HCT116 (cell line): Measurements from ENCODE around the gene ESR2. TPM values are rescaled to one million over a fixed set of nuclear protein-coding genes. Genes with fewer than 3 reads are reported as not detected.

Source experiments
- ATAC-seq: fragments of 200-7000 bp; cut with Tn5 transposase; 2 replicates; pipeline ENCODE4 v1.9.1; 2020; ENCODE audit warnings: mild to moderate bottlenecking, moderate library complexity
- BruUV-seq: library from RNA; stranded (reverse); fragments of 400-500 nt; replicated peaks from 2 replicates; lab custom pipeline; 2021; lab: Mats Ljungman, UMichigan
- CTCF ChIA-PET: fragments of 300-600 bp; sonication (Branson Sonifier 250); formaldehyde crosslinking; loops from one replicate; lab custom pipeline; 2021; ENCODE audit warnings: antibody characterized with exemption; lab: Charles Lee
- POLR2A ChIA-PET: fragments of 300-600, 350-600 bp; sonication (Branson Sonifier 250); formaldehyde crosslinking; loops from one replicate; lab custom pipeline; 2021; ENCODE audit warnings: antibody characterized with exemption; lab: Charles Lee
- RAD21 ChIA-PET, 2 experiments: fragments of 300-600 bp; sonication (Branson Sonifier 250); formaldehyde crosslinking; loops; one replicate each; lab custom pipeline; 2023; ENCODE audit warnings: low total read pairs in 2 of 2; ENCODE audit not compliant: uncharacterized antibody in 2 of 2, unreplicated experiment in 2 of 2, low non-redundant PET in 1 of 2; lab: Charles Lee
- DNase-seq: peaks from one replicate; pipeline ENCODE4 v3.0.0-alpha.2; 2010; ENCODE audit warnings: low read depth, low spot score
- H2AFZ ChIP-seq: fragments of 200-600 bp; shearing (Covaris generic), sonication (generic); 2 replicates; pipeline ENCODE4 v1.6.1; 2017; ENCODE audit warnings: low read depth, mixed run types, mixed read lengths, antibody characterized with exemption, low read length; ENCODE audit not compliant: poor library complexity, severe bottlenecking
- H3K27ac ChIP-seq: 2 replicates; pipeline ENCODE4 v1.5.1; 2012; ENCODE audit warnings: low read depth, low read length
- H3K27me3 ChIP-seq: fragments of 200-600 bp; sonication (generic); 2 replicates; pipeline ENCODE4 v1.6.1; 2016; ENCODE audit warnings: mixed run types, low read length, mixed read lengths; ENCODE audit not compliant: insufficient read depth
- H3K36me3 ChIP-seq, 2 experiments: fragments of 200-500 bp in 1 of 2; fragments of 200-600 bp in 1 of 2; sonication (Bioruptor generic) in 1 of 2; sonication (generic) in 1 of 2; 2 replicates each; pipeline versions ENCODE4 v1.5.1 to v1.6.1; 2014 to 2016; ENCODE audit warnings: low read length in 2 of 2, inconsistent platforms in 1 of 2, mixed read lengths in 1 of 2, mixed run types in 1 of 2; ENCODE audit not compliant: insufficient read depth in 2 of 2, control insufficient read depth in 1 of 2
- H3K4me1 ChIP-seq, 2 experiments: fragments of 200-600 bp in 1 of 2; sonication (generic) in 1 of 2; 2 replicates each; pipeline versions ENCODE4 v1.5.1 to v1.6.1; 2012 to 2017; ENCODE audit warnings: low read length in 2 of 2, inconsistent platforms in 1 of 2, mild to moderate bottlenecking in 1 of 2, mixed read lengths in 1 of 2, mixed run types in 1 of 2, moderate library complexity in 1 of 2; ENCODE audit not compliant: insufficient read depth in 2 of 2, control insufficient read depth in 1 of 2
- H3K4me2 ChIP-seq: fragments of 200-600 bp; sonication (generic); 2 replicates; pipeline ENCODE4 v1.6.1; 2017; ENCODE audit warnings: mixed run types, low read length, mixed read lengths
- H3K4me3 ChIP-seq, 2 experiments: fragments of 200-600 bp in 1 of 2; sonication (generic) in 1 of 2; replicated peaks in 1 of 2; 2 replicates each; pipeline ENCODE4 v1.5.1; 2011 to 2016; ENCODE audit warnings: low read length in 2 of 2, control low read depth in 1 of 2, low read depth in 1 of 2, mild to moderate bottlenecking in 1 of 2, mixed read lengths in 1 of 2, mixed run types in 1 of 2
- H3K79me2 ChIP-seq: fragments of 200-600 bp; sonication (generic); 2 replicates; pipeline ENCODE4 v1.6.1; 2017; ENCODE audit warnings: mild to moderate bottlenecking, mixed run types, low read length, moderate library complexity, mixed read lengths; ENCODE audit not compliant: insufficient read depth
- H3K9ac ChIP-seq: fragments of 200-600 bp; sonication (generic); 2 replicates; pipeline ENCODE4 v1.6.1; 2016; ENCODE audit warnings: low read length, mixed read lengths
- H3K9me2 ChIP-seq: fragments of 200-600 bp; sonication (generic), shearing (Covaris generic); 2 replicates; pipeline ENCODE4 v1.6.1; 2017; ENCODE audit warnings: mixed run types, mild to moderate bottlenecking, moderate library complexity; ENCODE audit not compliant: insufficient read depth
- H3K9me3 ChIP-seq, 2 experiments: fragments of 200-500 bp in 1 of 2; fragments of 200-600 bp in 1 of 2; sonication (Bioruptor generic) in 1 of 2; sonication (generic) in 1 of 2; 2 replicates each; pipeline ENCODE4 v1.6.1; 2014 to 2017; ENCODE audit warnings: low read length in 2 of 2, mixed read lengths in 2 of 2, inconsistent platforms in 1 of 2, low read depth in 1 of 2, mild to moderate bottlenecking in 1 of 2, mixed run types in 1 of 2, moderate library complexity in 1 of 2; ENCODE audit not compliant: control insufficient read depth in 1 of 2, insufficient read depth in 1 of 2
- H4K20me1 ChIP-seq: fragments of 200-600 bp; sonication (generic), shearing (Covaris generic); 2 replicates; pipeline ENCODE4 v1.6.1; 2017; ENCODE audit warnings: mixed run types, mild to moderate bottlenecking, moderate library complexity; ENCODE audit not compliant: insufficient read depth
- ATF3 ChIP-seq: IDR thresholded peaks from 2 replicates; pipeline ENCODE4 v1.6.1; 2012
- CBX3 ChIP-seq: IDR thresholded peaks from 2 replicates; pipeline ENCODE4 v1.6.1; 2012; ENCODE audit warnings: low read depth
- CEBPB ChIP-seq: IDR thresholded peaks from 2 replicates; pipeline ENCODE4 v1.6.1; 2012; ENCODE audit warnings: low read depth
- EGR1 ChIP-seq: IDR thresholded peaks from 2 replicates; pipeline ENCODE4 v1.6.1; 2012; ENCODE audit warnings: low read depth
- ELF1 ChIP-seq: IDR thresholded peaks from 2 replicates; pipeline ENCODE4 v1.6.1; 2012; ENCODE audit warnings: low read depth, borderline replicate concordance
- POLR2A ChIP-seq: IDR thresholded peaks from 2 replicates; pipeline ENCODE4 v1.7.0; 2011; ENCODE audit warnings: borderline replicate concordance; ENCODE audit not compliant: insufficient read depth, insufficient read length; ENCODE audit errors: extremely low read depth
- SRF ChIP-seq: IDR thresholded peaks from 2 replicates; pipeline ENCODE4 v1.6.1; 2012; ENCODE audit warnings: low read depth
- TCF7L2 ChIP-seq: IDR thresholded peaks from 2 replicates; pipeline ENCODE4 v1.7.0; 2011; ENCODE audit warnings: borderline replicate concordance, inconsistent platforms; ENCODE audit not compliant: insufficient read depth, insufficient read length; ENCODE audit errors: extremely low read depth
- YY1 ChIP-seq: IDR thresholded peaks from 2 replicates; pipeline ENCODE4 v1.6.1; 2011; ENCODE audit warnings: low read length, low read depth, moderate library complexity, mild to moderate bottlenecking; ENCODE audit not compliant: insufficient replicate concordance; ENCODE audit errors: extremely low read depth
- ZNF274 ChIP-seq: fragments of 200-500 bp; sonication (Bioruptor generic); IDR thresholded peaks from 2 replicates; pipeline ENCODE4 v1.6.1; 2014; ENCODE audit warnings: mild to moderate bottlenecking, low read depth, low read length, inconsistent platforms
- intact Hi-C: fragments of 100-400 bp; cut with micrococcal nuclease; formaldehyde crosslinking; loops from 2 replicates; pipeline ENCODE4 v1.10.0; 2022
- total RNA-seq: library from RNA; stranded (reverse); gene quantifications from one replicate; pipeline ENCODE4 v1.2.1, GENCODE V29; 2021; ENCODE audit not compliant: unreplicated experiment
- TF ChIP-seq, protein P1 (sequence below): IDR thresholded peaks from 2 replicates; pipeline ENCODE4 v1.6.1; 2012

Gene ESR2
- total RNA-seq, 1 experiment from 2014 or later, result 0.32 TPM

- TF ChIP-seq YY1 (no peak), POLR2A (no peak), CEBPB (no peak), TCF7L2 (no peak), SRF (no peak), ATF3 (no peak), ELF1 (no peak), CBX3 (no peak), EGR1 (no peak)
- TF ChIP-seq, protein P1, sequence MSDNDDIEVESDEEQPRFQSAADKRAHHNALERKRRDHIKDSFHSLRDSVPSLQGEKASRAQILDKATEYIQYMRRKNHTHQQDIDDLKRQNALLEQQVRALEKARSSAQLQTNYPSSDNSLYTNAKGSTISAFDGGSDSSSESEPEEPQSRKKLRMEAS, result no peak
Observed at GRCh38 chr14:64225151-64225757, 68.9 kb downstream of the ESR2 start (continued).

- CTCF ChIA-PET, result no interaction called here
- no peak for ATAC-seq
Observed at GRCh38 chr14:64221391-64222003, 72.7 kb downstream of the ESR2 start.

More at GRCh38 chr14:64221391-64222003, 72.7 kb downstream of the ESR2 start:
- no peaks in the 10 kb centered on the region for H3K27me3 ChIP-seq
- H3K79me2 ChIP-seq, result no peaks in the 10 kb centered on the region
- H2AFZ ChIP-seq, result no peak overlapping the region
- H3K36me3 ChIP-seq, result peaks cover 0 to 14% of the 10 kb centered on the region in 2 experiments; a peak in 2 of 4 replicates
- no peak overlapping the region for H3K27ac ChIP-seq
- ChIA-PET RAD21 (no interaction called here), POLR2A (no interaction called here)
- no peak overlapping the region for H3K9ac ChIP-seq
- H3K9me2 ChIP-seq, result no peaks in the 10 kb centered on the region
- DNase-seq, result no peak
- no peaks in the 10 kb centered on the region for H4K20me1 ChIP-seq
- no peak for TF ChIP-seq ZNF274
- TF ChIP-seq, all 23 proteins: peak for 0
- intact Hi-C loops, result no loop called here
- H3K4me1 ChIP-seq, result no peaks in the 10 kb centered on the region
- no peak overlapping the region for H3K4me3 ChIP-seq
- no peak overlapping the region for H3K4me2 ChIP-seq
- no TSS peak for BruUV-seq
- H3K9me3 ChIP-seq, result no peaks in the 10 kb centered on the region
